OCI-LY1 (cell line): ENCODE data around the gene IL4R.

Experiments
- H2AFZ ChIP-seq: fragments of 200-600 bp; sonication (generic), shearing (Covaris generic); 2 replicates; pipeline ENCODE4 v1.6.0; 2014; ENCODE audit warnings: antibody characterized with exemption, mild to moderate bottlenecking, low read length
- H3F3A ChIP-seq: fragments of 200-600 bp; sonication (generic), shearing (Covaris generic); 2 replicates; pipeline ENCODE4 v1.6.0; 2014; ENCODE audit warnings: mild to moderate bottlenecking, antibody characterized with exemption, low read length, moderate library complexity; ENCODE audit not compliant: insufficient read depth
- H3K27ac ChIP-seq: fragments of 200-600 bp; sonication (generic); 2 replicates; pipeline ENCODE4 v1.5.1; 2014; ENCODE audit warnings: low read length, mixed run types, mild to moderate bottlenecking, low read depth; ENCODE audit not compliant: poor library complexity, severe bottlenecking
- H3K27me3 ChIP-seq: fragments of 200-600 bp; sonication (generic); 2 replicates; pipeline ENCODE4 v1.6.0; 2014; ENCODE audit warnings: antibody characterized with exemption, mild to moderate bottlenecking, low read length, moderate library complexity; ENCODE audit not compliant: insufficient read depth
- H3K36me3 ChIP-seq: fragments of 200-600 bp; sonication (generic); 2 replicates; pipeline ENCODE4 v1.6.1; 2014; ENCODE audit warnings: mild to moderate bottlenecking, antibody characterized with exemption, low read length, moderate library complexity, mixed read lengths; ENCODE audit not compliant: insufficient read depth
- H3K4me1 ChIP-seq: fragments of 200-600 bp; sonication (generic); 2 replicates; pipeline ENCODE4 v1.5.1; 2014; ENCODE audit warnings: mild to moderate bottlenecking, low read length, moderate library complexity; ENCODE audit not compliant: insufficient read depth, severe bottlenecking
- H3K4me2 ChIP-seq: fragments of 200-600 bp; sonication (generic), shearing (Covaris generic); 2 replicates; pipeline ENCODE4 v1.6.1; 2014; ENCODE audit warnings: low read length
- H3K4me3 ChIP-seq: fragments of 200-600 bp; sonication (generic); 2 replicates; pipeline ENCODE4 v1.5.1; 2014; ENCODE audit warnings: low read length, low read depth, mild to moderate bottlenecking, mixed read lengths; ENCODE audit not compliant: poor library complexity, severe bottlenecking
- H3K79me2 ChIP-seq: fragments of 200-600 bp; shearing (Covaris generic); 2 replicates; pipeline ENCODE4 v1.6.1; 2016; ENCODE audit warnings: mixed run types, low read length, mixed read lengths; ENCODE audit not compliant: insufficient read depth
- H3K9ac ChIP-seq: fragments of 200-600 bp; sonication (generic), shearing (Covaris generic); 2 replicates; pipeline ENCODE4 v1.6.1; 2014; ENCODE audit warnings: mild to moderate bottlenecking, low read length, mixed read lengths
- H3K9me2 ChIP-seq: fragments of 200-600 bp; sonication (generic), shearing (Covaris generic); 2 replicates; pipeline ENCODE4 v1.6.1; 2014; ENCODE audit warnings: low read depth, mild to moderate bottlenecking, low read length, mixed read lengths
- H3K9me3 ChIP-seq: fragments of 200-600 bp; shearing (Covaris generic); 2 replicates; pipeline ENCODE4 v1.6.1; 2014; ENCODE audit warnings: low read length, mixed read lengths
- H4K20me1 ChIP-seq: fragments of 200-600 bp; sonication (generic), shearing (Covaris generic); 2 replicates; pipeline ENCODE4 v1.6.0; 2016; ENCODE audit warnings: mild to moderate bottlenecking, low read length; ENCODE audit not compliant: insufficient read depth
- EZH2 ChIP-seq: fragments of 200-600 bp; sonication (generic), shearing (Covaris generic); IDR thresholded peaks from 2 replicates; pipeline ENCODE4 v1.8.0; 2017; ENCODE audit warnings: borderline replicate concordance, mixed run types, mild to moderate bottlenecking, antibody characterized with exemption, low read length, moderate library complexity, mixed read lengths
- TF ChIP-seq, protein P1 (sequence below): fragments of 200-600 bp; sonication (generic), shearing (Covaris generic); IDR thresholded peaks from 2 replicates; pipeline ENCODE4 v1.5.1; 2017; ENCODE audit warnings: mild to moderate bottlenecking, antibody characterized with exemption, low read length, moderate library complexity, mixed read lengths

Gene IL4R

DNA sequence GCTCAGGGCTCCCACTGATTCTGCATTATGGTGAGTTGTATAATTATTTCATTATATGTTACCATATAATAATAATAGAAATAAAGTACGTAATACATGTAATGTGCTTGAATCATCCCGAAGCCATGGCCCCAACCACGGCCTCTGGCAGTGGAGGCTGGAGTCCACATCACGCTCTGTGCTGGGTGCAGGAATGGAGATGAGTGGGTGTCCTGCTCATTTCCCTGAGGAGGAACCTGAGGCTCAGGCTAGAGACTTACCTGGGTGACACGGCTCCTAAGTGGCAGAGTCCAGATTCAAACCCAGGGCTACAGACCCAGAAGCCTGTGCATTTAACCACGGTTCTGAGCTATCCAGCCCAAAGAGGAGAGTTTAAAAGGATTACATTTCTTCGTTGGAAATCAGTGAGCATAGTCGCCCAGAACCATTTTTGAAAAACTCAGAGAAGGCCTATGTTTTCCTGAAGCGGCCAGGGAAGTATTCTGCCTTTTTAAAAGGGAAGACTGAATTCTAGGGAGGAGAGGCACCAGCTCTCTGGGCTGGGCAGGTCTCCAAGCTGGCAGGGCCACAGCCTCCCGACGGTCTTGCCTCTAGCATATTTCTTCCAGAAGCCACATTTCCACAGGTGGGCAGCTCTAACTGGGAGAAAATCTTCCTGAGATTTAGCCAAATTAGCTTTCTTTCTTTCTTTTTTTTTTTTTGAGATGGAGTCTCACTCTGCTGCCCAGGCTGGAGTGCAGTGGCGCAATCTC is 6.7 kb downstream of the IL4R start:
- Histone ChIP-seq H2AFZ (no peak overlapping the region), H3K4me3 (no peak overlapping the region), H4K20me1 (no peaks in the 10 kb centered on the region), H3K79me2 (peaks cover 69% of the 10 kb centered on the region), H3K4me1 (peaks cover 50% of the 10 kb centered on the region), H3F3A (no peaks in the 10 kb centered on the region), H3K4me2 (peak overlapping the region; percentile 29; the same call in 1 of the 2 replicates), H3K9ac (no peak overlapping the region), H3K9me2 (no peaks in the 10 kb centered on the region), H3K9me3 (no peaks in the 10 kb centered on the region), H3K36me3 (peaks cover 6% of the 10 kb centered on the region), H3K27me3 (no peaks in the 10 kb centered on the region), H3K27ac (no peak overlapping the region)
- TF ChIP-seq EZH2: no peak
- TF ChIP-seq, protein P1, sequence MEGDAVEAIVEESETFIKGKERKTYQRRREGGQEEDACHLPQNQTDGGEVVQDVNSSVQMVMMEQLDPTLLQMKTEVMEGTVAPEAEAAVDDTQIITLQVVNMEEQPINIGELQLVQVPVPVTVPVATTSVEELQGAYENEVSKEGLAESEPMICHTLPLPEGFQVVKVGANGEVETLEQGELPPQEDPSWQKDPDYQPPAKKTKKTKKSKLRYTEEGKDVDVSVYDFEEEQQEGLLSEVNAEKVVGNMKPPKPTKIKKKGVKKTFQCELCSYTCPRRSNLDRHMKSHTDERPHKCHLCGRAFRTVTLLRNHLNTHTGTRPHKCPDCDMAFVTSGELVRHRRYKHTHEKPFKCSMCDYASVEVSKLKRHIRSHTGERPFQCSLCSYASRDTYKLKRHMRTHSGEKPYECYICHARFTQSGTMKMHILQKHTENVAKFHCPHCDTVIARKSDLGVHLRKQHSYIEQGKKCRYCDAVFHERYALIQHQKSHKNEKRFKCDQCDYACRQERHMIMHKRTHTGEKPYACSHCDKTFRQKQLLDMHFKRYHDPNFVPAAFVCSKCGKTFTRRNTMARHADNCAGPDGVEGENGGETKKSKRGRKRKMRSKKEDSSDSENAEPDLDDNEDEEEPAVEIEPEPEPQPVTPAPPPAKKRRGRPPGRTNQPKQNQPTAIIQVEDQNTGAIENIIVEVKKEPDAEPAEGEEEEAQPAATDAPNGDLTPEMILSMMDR: no peak

DNA sequence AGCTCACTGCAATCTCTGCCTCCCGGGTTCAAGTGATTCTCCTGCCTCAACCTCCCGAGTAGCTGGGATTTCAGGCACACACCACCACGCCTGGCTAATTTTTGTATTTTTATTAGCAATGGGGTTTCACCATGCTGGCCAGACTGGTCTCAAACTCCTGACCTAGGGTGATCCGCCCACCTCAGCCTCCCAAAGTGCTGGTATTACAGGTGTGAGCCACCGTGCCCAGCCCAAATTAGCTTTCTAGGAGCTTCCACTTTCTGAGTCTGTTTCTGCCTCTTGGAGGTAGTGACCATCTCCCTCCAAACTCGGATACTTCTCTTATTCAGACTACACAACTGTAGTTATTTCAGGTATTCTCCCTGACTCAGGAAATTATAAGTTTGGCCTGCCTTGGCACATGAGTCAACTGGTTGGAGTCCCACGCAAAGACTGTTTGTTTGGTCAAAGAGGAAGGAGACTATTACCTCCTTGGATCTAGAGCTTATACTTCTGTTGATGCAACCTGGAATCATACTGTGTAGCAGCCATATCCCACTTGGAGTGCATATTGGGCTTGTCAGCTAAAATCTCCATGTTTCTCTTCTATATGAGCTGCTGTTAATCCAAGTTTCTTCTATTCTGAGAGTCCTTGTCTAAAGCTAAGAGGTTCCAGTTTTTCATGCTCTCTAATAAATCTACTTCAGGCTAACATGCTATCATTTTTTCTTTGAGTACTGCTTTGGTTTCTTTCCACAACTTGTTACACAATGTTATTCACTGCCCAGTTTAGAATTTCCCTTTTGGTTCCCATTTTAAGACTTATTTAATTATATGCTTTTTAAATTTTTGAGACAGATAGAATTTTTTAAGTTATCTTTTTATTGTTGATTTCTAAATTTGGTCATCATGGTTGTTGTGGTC is 7.5 kb downstream of the IL4R start:
- TF ChIP-seq, protein P1: no peak
- no peak for TF ChIP-seq EZH2
- Histone ChIP-seq H3K9me3 (no peaks in the 10 kb centered on the region), H2AFZ (no peak overlapping the region), H3K9ac (no peak overlapping the region), H3K4me1 (peaks cover 47% of the 10 kb centered on the region), H3K9me2 (no peaks in the 10 kb centered on the region), H3K4me3 (no peak overlapping the region), H3K79me2 (peaks cover 67% of the 10 kb centered on the region), H3K27me3 (no peaks in the 10 kb centered on the region), H3F3A (no peaks in the 10 kb centered on the region), H3K4me2 (no peak overlapping the region; the same call in 1 of the 2 replicates), H3K36me3 (peaks cover 7% of the 10 kb centered on the region), H3K27ac (no peak overlapping the region), H4K20me1 (no peaks in the 10 kb centered on the region)

DNA sequence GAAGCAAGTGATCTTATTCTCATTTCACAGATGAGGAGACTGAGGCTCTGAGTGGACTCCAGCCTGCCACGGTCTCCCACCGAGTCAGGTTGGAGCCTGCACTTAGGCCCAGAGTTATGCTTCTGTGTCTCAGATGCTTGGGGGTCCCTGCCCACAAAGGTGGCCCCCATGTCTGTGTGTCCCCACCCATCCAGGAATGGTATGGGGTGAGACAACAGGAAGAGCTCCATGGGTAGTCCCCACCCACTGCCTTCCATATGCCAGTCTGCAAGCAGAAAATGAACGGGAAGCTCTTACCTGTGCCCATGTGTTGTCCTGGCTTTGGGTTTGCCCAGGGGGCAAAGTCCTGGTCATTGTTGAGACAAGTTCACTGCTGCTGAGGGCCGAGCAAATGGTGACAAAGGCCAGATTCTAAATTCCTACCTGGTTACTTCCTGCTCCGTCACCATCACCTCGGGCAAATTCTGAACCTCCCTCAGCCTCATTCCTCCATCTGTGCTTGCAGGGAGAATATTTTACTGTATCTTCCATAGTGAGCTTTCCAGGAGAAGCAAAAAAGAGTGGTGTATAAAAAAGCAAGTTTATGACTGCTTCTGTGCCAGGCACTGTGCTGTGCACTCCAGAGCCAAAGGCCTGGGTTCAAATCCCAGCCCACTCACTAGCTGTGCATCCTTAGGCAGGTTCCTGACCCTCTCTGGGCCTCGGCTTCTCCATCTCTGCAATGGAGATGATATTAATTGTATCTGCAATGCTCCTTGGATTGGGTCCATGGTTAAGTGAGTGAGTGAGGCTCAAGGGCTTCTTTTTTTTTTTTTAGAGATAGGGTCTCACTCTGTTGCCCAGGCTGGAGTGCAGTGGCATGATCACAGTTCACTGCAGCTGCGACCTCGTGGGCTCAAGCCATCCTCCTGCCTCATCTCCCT is 9.3 kb downstream of the IL4R start:
- peaks cover 46% of the 10 kb centered on the region for H3K4me1 ChIP-seq
- H3K27ac ChIP-seq: no peak overlapping the region
- H3K9me3 ChIP-seq: no peaks in the 10 kb centered on the region
- H4K20me1 ChIP-seq: no peaks in the 10 kb centered on the region
- H2AFZ ChIP-seq: no peak overlapping the region
- H3K9me2 ChIP-seq: no peaks in the 10 kb centered on the region
- H3K4me2 ChIP-seq: no peak overlapping the region
- peaks cover 64% of the 10 kb centered on the region for H3K79me2 ChIP-seq
- H3F3A ChIP-seq: no peaks in the 10 kb centered on the region
- no peak overlapping the region for H3K4me3 ChIP-seq
- peaks cover 9% of the 10 kb centered on the region for H3K36me3 ChIP-seq
- H3K9ac ChIP-seq: no peak overlapping the region
- H3K27me3 ChIP-seq: no peaks in the 10 kb centered on the region
- no peak for TF ChIP-seq EZH2
- TF ChIP-seq, protein P1: no peak
